ENCODE data around the gene ZSCAN10. TPM values are rescaled to one million over a fixed set of nuclear protein-coding genes. Genes with fewer than 3 reads are reported as not detected.

The ZSCAN10 gene
- total RNA-seq, 3 donors from 2014 or later, result not detected

- Histone ChIP-seq H3K4me1 (no peaks in the 10 kb centered on the region), H3K27me3 (no peaks in the 10 kb centered on the region), H3K27ac (peak overlapping the region; percentile 89 to 97), H3K4me3 (peak overlapping the region; percentile 47 to 84 (median 66)), H3K9me3 (no peaks in the 10 kb centered on the region), H3K36me3 (no peaks in the 10 kb centered on the region)
- intact Hi-C loops (cut with DNase I; ENCODE audit: low total_unique reads), result no loop called here
- DNase-seq (ENCODE audit: low spot score in 2 of 2), result peak; percentile 92 to 93
- TF ChIP-seq CTCF (IDR thresholded peaks at IDR 0.05) (no peak), POLR2A (IDR thresholded peaks at IDR 0.05) (peak; percentile 18), POLR2AphosphoS5 (IDR thresholded peaks at IDR 0.05) (peak; percentile 58 to 66 (median 66))
Measured at GRCh38 chr16:3106205-3106928, 7.3 kb upstream of the ZSCAN10 start.

- Histone ChIP-seq H3K36me3 (no peaks in the 10 kb centered on the region), H3K4me1 (no peaks in the 10 kb centered on the region), H3K9me3 (no peaks in the 10 kb centered on the region), H3K27ac (peak overlapping the region in 1 of 2 donors; percentile 34), H3K27me3 (no peaks in the 10 kb centered on the region), H3K4me3 (no peak overlapping the region)
- TF ChIP-seq POLR2AphosphoS5 (IDR thresholded peaks at IDR 0.05) (peak in 1 of 3 donors; percentile 60), POLR2A (IDR thresholded peaks at IDR 0.05) (no peak)
- intact Hi-C loops (cut with DNase I; ENCODE audit: low total_unique reads), result no loop called here
- DNase-seq (ENCODE audit: low spot score in 2 of 2), result no peak
Measured at GRCh38 chr16:3101841-3102470, 2.9 kb upstream of the ZSCAN10 start.

- H3K36me3 ChIP-seq, result no peaks in the 10 kb centered on the region
- H3K4me3 ChIP-seq, result no peak overlapping the region
- TF ChIP-seq POLR2AphosphoS5 (IDR thresholded peaks at IDR 0.05) (no peak), CTCF (IDR thresholded peaks at IDR 0.05) (peak in 1 of 3 donors; percentile 23)
- no peaks in the 10 kb centered on the region for H3K27me3 ChIP-seq
- peak overlapping the region in 1 of 2 donors; percentile 34 for H3K27ac ChIP-seq
- intact Hi-C loops (cut with DNase I; ENCODE audit: low total_unique reads), result no loop called here
- no peaks in the 10 kb centered on the region for H3K4me1 ChIP-seq
- H3K9me3 ChIP-seq, result no peaks in the 10 kb centered on the region
- DNase-seq (ENCODE audit: low spot score in 2 of 2), result no peak
Measured at GRCh38 chr16:3101018-3101840, 2.1 kb upstream of the ZSCAN10 start.

GRCh38 chr16:3099732-3100499, 822 bp upstream of the ZSCAN10 start:
- H3K4me3 ChIP-seq, result peak overlapping the region in 2 of 3 donors; percentile 33 to 35
- DNase-seq (ENCODE audit: low spot score in 2 of 2), result peak; percentile 89 to 94
- no peaks in the 10 kb centered on the region for H3K9me3 ChIP-seq
- TF ChIP-seq POLR2A (IDR thresholded peaks at IDR 0.05) (no peak), POLR2AphosphoS5 (IDR thresholded peaks at IDR 0.05) (no peak), CTCF (IDR thresholded peaks at IDR 0.05) (no peak)
- no peaks in the 10 kb centered on the region for H3K27me3 ChIP-seq
- intact Hi-C loops (cut with DNase I; ENCODE audit: low total_unique reads), result no loop called here
- H3K4me1 ChIP-seq, result no peaks in the 10 kb centered on the region
- H3K36me3 ChIP-seq, result no peaks in the 10 kb centered on the region
- H3K27ac ChIP-seq, result no peak overlapping the region

GRCh38 chr16:3099395-3099731, 269 bp upstream of the ZSCAN10 start:
- no peak overlapping the region for H3K27ac ChIP-seq
- H3K4me1 ChIP-seq, result no peaks in the 10 kb centered on the region
- no peaks in the 10 kb centered on the region for H3K27me3 ChIP-seq
- H3K9me3 ChIP-seq, result no peaks in the 10 kb centered on the region
- TF ChIP-seq CTCF (IDR thresholded peaks at IDR 0.05) (no peak), POLR2AphosphoS5 (IDR thresholded peaks at IDR 0.05) (no peak), POLR2A (IDR thresholded peaks at IDR 0.05) (no peak)
- DNase-seq (ENCODE audit: low spot score in 2 of 2), result no peak
- intact Hi-C loops (cut with DNase I; ENCODE audit: low total_unique reads), result no loop called here
- no peaks in the 10 kb centered on the region for H3K36me3 ChIP-seq
- no peak overlapping the region for H3K4me3 ChIP-seq

All from breast epithelium (tissue), 4 donors.